H9 (cell line): ENCODE measurements around the gene ZNF341. TPM values are rescaled to one million over a fixed set of nuclear protein-coding genes. Genes with fewer than 3 reads are reported as not detected.

Source experiments
- DNase-seq: peaks from one replicate; pipeline ENCODE4 v3.0.0-alpha.2; 2017
- H2AFZ ChIP-seq: one replicate; pipeline ENCODE4 v1.6.1; 2013; ENCODE audit warnings: mild to moderate bottlenecking, low read length, control low read depth, moderate library complexity
- H2AK5ac ChIP-seq: 2 replicates; pipeline ENCODE4 v1.6.1; 2013; ENCODE audit warnings: low read length, control low read depth, mixed read lengths; ENCODE audit not compliant: insufficient read length
- H2BK120ac ChIP-seq: one replicate; pipeline ENCODE4 v1.6.1; 2013; ENCODE audit warnings: low read depth, mild to moderate bottlenecking, low read length, control low read depth, inconsistent platforms; ENCODE audit not compliant: poor library complexity, severe bottlenecking
- H2BK12ac ChIP-seq: 2 replicates; pipeline ENCODE4 v1.6.1; 2013; ENCODE audit warnings: low read length, control low read depth, mixed read lengths, low read depth; ENCODE audit not compliant: insufficient read length
- H2BK15ac ChIP-seq: 2 replicates; pipeline ENCODE4 v1.6.1; 2013; ENCODE audit warnings: low read depth, low read length, control low read depth
- H2BK20ac ChIP-seq: one replicate; pipeline ENCODE4 v1.6.1; 2013; ENCODE audit warnings: low read depth, mild to moderate bottlenecking, low read length, control low read depth, inconsistent platforms; ENCODE audit not compliant: poor library complexity, severe bottlenecking
- H2BK5ac ChIP-seq: 2 replicates; pipeline ENCODE4 v1.6.1; 2013; ENCODE audit warnings: low read length, control low read depth, mixed read lengths; ENCODE audit not compliant: insufficient read length
- H3K14ac ChIP-seq: 2 replicates; pipeline ENCODE4 v1.6.1; 2013; ENCODE audit warnings: low read length, control low read depth; ENCODE audit not compliant: insufficient read depth
- H3K18ac ChIP-seq: 2 replicates; pipeline ENCODE4 v1.6.1; 2013; ENCODE audit warnings: low read depth, mild to moderate bottlenecking, mixed read lengths, low read length, control low read depth; ENCODE audit not compliant: insufficient read length
- H3K23ac ChIP-seq: 2 replicates; pipeline ENCODE4 v1.6.1; 2013; ENCODE audit warnings: low read length, control low read depth, mixed read lengths, low read depth; ENCODE audit not compliant: insufficient read length
- H3K23me2 ChIP-seq: 2 replicates; pipeline ENCODE4 v1.6.1; 2013; ENCODE audit warnings: low read depth, mild to moderate bottlenecking, mixed read lengths, low read length, control low read depth; ENCODE audit not compliant: insufficient read length, poor library complexity, severe bottlenecking
- H3K27ac ChIP-seq: 2 replicates; pipeline ENCODE4 v1.5.1; 2013; ENCODE audit warnings: low read length, control low read depth, mixed read lengths, low read depth; ENCODE audit not compliant: insufficient read length
- H3K27me3 ChIP-seq: 2 replicates; pipeline ENCODE4 v1.6.1; 2013; ENCODE audit warnings: low read length, control low read depth, inconsistent platforms; ENCODE audit not compliant: insufficient read depth
- H3K4ac ChIP-seq: 2 replicates; pipeline ENCODE4 v1.6.1; 2013; ENCODE audit warnings: low read depth, mild to moderate bottlenecking, control low read depth, inconsistent platforms, low read length, moderate library complexity
- H3K4me1 ChIP-seq: 2 replicates; pipeline ENCODE4 v1.6.1; 2013; ENCODE audit warnings: low read length, control low read depth, inconsistent platforms; ENCODE audit not compliant: insufficient read depth
- H3K4me2 ChIP-seq: 2 replicates; pipeline ENCODE4 v1.6.1; 2013; ENCODE audit warnings: low read length, control low read depth, mixed read lengths; ENCODE audit not compliant: insufficient read length, insufficient read depth
- H3K56ac ChIP-seq: 2 replicates; pipeline ENCODE4 v1.6.1; 2013; ENCODE audit warnings: low read depth, mild to moderate bottlenecking, mixed read lengths, low read length, control low read depth; ENCODE audit not compliant: insufficient read length
- H3K79me1 ChIP-seq: 2 replicates; pipeline ENCODE4 v1.6.1; 2013; ENCODE audit warnings: low read depth, mild to moderate bottlenecking, moderate library complexity, low read length, control low read depth, inconsistent platforms; ENCODE audit not compliant: insufficient read depth, poor library complexity, severe bottlenecking
- H3K79me2 ChIP-seq: 2 replicates; pipeline ENCODE4 v1.6.1; 2013; ENCODE audit warnings: low read length, control low read depth, inconsistent platforms; ENCODE audit not compliant: insufficient read depth
- H3K9ac ChIP-seq: 2 replicates; pipeline ENCODE4 v1.6.1; 2013; ENCODE audit warnings: low read length, control low read depth, mixed read lengths; ENCODE audit not compliant: insufficient read length; ENCODE audit errors: extremely low read depth
- H3K9me3 ChIP-seq: one replicate; pipeline ENCODE4 v1.6.1; 2013; ENCODE audit warnings: low read depth, low read length, inconsistent platforms; ENCODE audit not compliant: control insufficient read depth
- H3T11ph ChIP-seq: one replicate; pipeline ENCODE4 v1.6.1; 2013; ENCODE audit warnings: mild to moderate bottlenecking, low read length, control low read depth, inconsistent platforms
- H4K20me1 ChIP-seq: one replicate; pipeline ENCODE4 v1.6.1; 2013; ENCODE audit not compliant: control insufficient read depth, insufficient read length, insufficient read depth
- H4K5ac ChIP-seq: 2 replicates; pipeline ENCODE4 v1.6.1; 2013; ENCODE audit warnings: low read depth, mild to moderate bottlenecking, mixed read lengths, low read length, control low read depth; ENCODE audit not compliant: insufficient read length
- H4K8ac ChIP-seq: replicated peaks from 2 replicates; pipeline ENCODE4 v1.6.1; 2013; ENCODE audit warnings: low read length, control low read depth, mixed read lengths, low read depth; ENCODE audit not compliant: insufficient read length
- H4K91ac ChIP-seq: 2 replicates; pipeline ENCODE4 v1.6.1; 2013; ENCODE audit warnings: low read depth, mild to moderate bottlenecking, moderate library complexity, mixed read lengths, low read length, control low read depth; ENCODE audit not compliant: insufficient read length
- H3K27ac Mint-ChIP-seq, 3 experiments: 2 replicates in 2 of 3; 3 replicates in 1 of 3; pipeline ENCODE4 v1.8.0; 2020 to 2021; ENCODE audit warnings: mixed read lengths in 3 of 3, mild to moderate bottlenecking in 1 of 3, moderate library complexity in 1 of 3
- H3K27me3 Mint-ChIP-seq: 2 replicates; pipeline ENCODE4 v1.8.0; 2021; ENCODE audit warnings: low read depth, mild to moderate bottlenecking, moderate library complexity, mixed read lengths
- H3K36me3 Mint-ChIP-seq, 3 experiments: 2 replicates in 2 of 3; 3 replicates in 1 of 3; pipeline ENCODE4 v1.8.0; 2020 to 2021; ENCODE audit warnings: low read depth in 3 of 3, mixed read lengths in 3 of 3; ENCODE audit not compliant: insufficient read depth in 1 of 3
- H3K4me1 Mint-ChIP-seq, 2 experiments: 2 replicates each; pipeline ENCODE4 v1.8.0; 2020; ENCODE audit warnings: mixed read lengths in 2 of 2
- H3K4me3 Mint-ChIP-seq, 2 experiments: 2 replicates in 1 of 2; 3 replicates in 1 of 2; pipeline ENCODE4 v1.8.0; 2020 to 2021; ENCODE audit warnings: mild to moderate bottlenecking in 2 of 2, mixed read lengths in 2 of 2, moderate library complexity in 1 of 2
- H3K9me3 Mint-ChIP-seq, 2 experiments: 2 replicates in 1 of 2; 3 replicates in 1 of 2; pipeline ENCODE4 v1.8.0; 2020; ENCODE audit warnings: mild to moderate bottlenecking in 2 of 2, mixed read lengths in 2 of 2, moderate library complexity in 1 of 2
- CTCF ChIP-seq: fragments of 200-600 bp; sonication (generic); conservative IDR thresholded peaks from 3 replicates; pipeline ENCODE4 v1.8.0; 2021; ENCODE audit warnings: antibody characterized with exemption, mild to moderate bottlenecking
- whole genome bisulfite sequencing: extraction: QIAGEN DNeasy Blood & Tissue Kit; methylation state at CpG from one replicate; pipeline ENCODE4 v1.1.7; 2013; ENCODE audit warnings: missing lambda C conversion rate, low lambda C conversion rate, mixed read lengths; ENCODE audit not compliant: insufficient read length; ENCODE audit errors: extremely low coverage; 5-methylcytosine and 5-hydroxymethylcytosine counted together
- total RNA-seq: library from RNA; stranded (reverse); gene quantifications from 2 replicates; pipeline ENCODE4 v1.2.1, GENCODE V29; 2021

ZNF341 gene
- total RNA-seq, 1 experiment from 2014 or later, result 5.2 TPM

GRCh38 chr20:33784225-33784624, 52.4 kb downstream of the ZNF341 start:
- DNase-seq, result no peak

More at GRCh38 chr20:33784225-33784624, 52.4 kb downstream of the ZNF341 start:
- H3K27me3 ChIP-seq, result no peaks in the 10 kb centered on the region
- no peaks in the 10 kb centered on the region for H3K23me2 ChIP-seq
- peaks cover 0 to 5% (median 4%) of the 10 kb centered on the region in 3 experiments; a peak in 2 of 7 replicates for H3K36me3 Mint-ChIP-seq
- H3K79me1 ChIP-seq, result no peaks in the 10 kb centered on the region
- no peak overlapping the region for H2BK12ac ChIP-seq
- no peak overlapping the region for H3T11ph ChIP-seq
- no peak overlapping the region for H2BK15ac ChIP-seq
- no peak overlapping the region for H4K8ac ChIP-seq
- peak overlapping the region; percentile 16 for H3K4me2 ChIP-seq
- no peak overlapping the region for H2BK20ac ChIP-seq
- no peak for TF ChIP-seq CTCF
- no peak overlapping the region for H2BK5ac ChIP-seq
- no peak overlapping the region for H3K4ac ChIP-seq
- no peak overlapping the region for H2AK5ac ChIP-seq
- H2BK120ac ChIP-seq, result no peak overlapping the region
- H2AFZ ChIP-seq, result no peak overlapping the region
- H3K27ac ChIP-seq, result no peak overlapping the region
- no peak overlapping the region for H4K5ac ChIP-seq
- no peak overlapping the region for H3K4me3 Mint-ChIP-seq
- no peaks in the 10 kb centered on the region for H4K20me1 ChIP-seq
- no peaks in the 10 kb centered on the region for H3K9me3 Mint-ChIP-seq
- H3K14ac ChIP-seq, result no peak overlapping the region
- no peaks in the 10 kb centered on the region; the same call in 1 of the 2 replicates for H3K4me1 ChIP-seq
- H3K18ac ChIP-seq, result no peak overlapping the region
- no peak overlapping the region for H3K27ac Mint-ChIP-seq
- H3K56ac ChIP-seq, result no peak overlapping the region
- no peaks in the 10 kb centered on the region for H3K27me3 Mint-ChIP-seq
- H3K9me3 ChIP-seq, result no peaks in the 10 kb centered on the region
- no peak overlapping the region for H4K91ac ChIP-seq
- peaks cover 6% of the 10 kb centered on the region in 2 experiments for H3K4me1 Mint-ChIP-seq
- H3K9ac ChIP-seq, result no peak overlapping the region
- H3K79me2 ChIP-seq, result no peaks in the 10 kb centered on the region
- WGBS, result no CpG with 5 or more reads among the region's 2 CpGs
- H3K23ac ChIP-seq, result no peak overlapping the region
